IMR-90 (cell line): Measurements from ENCODE around the gene ELOVL5. TPM values are rescaled to one million over a fixed set of nuclear protein-coding genes. Genes with fewer than 3 reads are reported as not detected.

ENCODE experiments used
- ATAC-seq: fragments of 200-7000 bp; cut with Tn5 transposase; 2 replicates; pipeline ENCODE4 v1.9.1; 2020; ENCODE audit warnings: low read depth, mild to moderate bottlenecking, moderate library complexity
- BruUV-seq: library from RNA; stranded (reverse); fragments of 400-500 nt; replicated peaks from 2 replicates; lab custom pipeline; 2021; lab: Mats Ljungman, UMichigan
- CTCF ChIA-PET: fragments of 300-600 bp; formaldehyde crosslinking; extraction: SDS; loops from one replicate; lab custom pipeline; 2021; ENCODE audit warnings: antibody characterized with exemption; lab: Yijun Ruan, JAX
- POLR2A ChIA-PET: fragments of 300-600 bp; sonication (Branson Sonifier 250); formaldehyde crosslinking; loops from one replicate; lab custom pipeline; 2022; ENCODE audit warnings: antibody characterized with exemption; ENCODE audit not compliant: unreplicated experiment; lab: Charles Lee
- DNase-seq: peaks from one replicate; pipeline ENCODE4 v3.0.0; 2013
- H2AFZ ChIP-seq: replicated peaks from 2 replicates; pipeline ENCODE3; 2013; ENCODE audit warnings: low read length, mild to moderate bottlenecking; ENCODE audit not compliant: poor library complexity
- H2AK5ac ChIP-seq: 2 replicates; pipeline ENCODE4 v1.6.1; 2013; ENCODE audit warnings: low read depth, low read length, inconsistent platforms
- H2AK9ac ChIP-seq: replicated peaks from 2 replicates; pipeline ENCODE3; 2013; ENCODE audit warnings: mild to moderate bottlenecking, low read depth, low read length, moderate library complexity; ENCODE audit not compliant: poor library complexity
- H2BK120ac ChIP-seq: 2 replicates; pipeline ENCODE4 v1.6.1; 2013; ENCODE audit warnings: low read depth, low read length, inconsistent platforms
- H2BK15ac ChIP-seq: 3 replicates; pipeline ENCODE4 v1.6.1; 2013; ENCODE audit warnings: low read depth, low read length, inconsistent platforms
- H2BK20ac ChIP-seq: 2 replicates; pipeline ENCODE4 v1.6.1; 2013; ENCODE audit warnings: low read depth, mild to moderate bottlenecking, inconsistent platforms, low read length, moderate library complexity
- H2BK5ac ChIP-seq: 2 replicates; pipeline ENCODE4 v1.6.1; 2013; ENCODE audit warnings: mild to moderate bottlenecking, low read depth, low read length, inconsistent platforms; ENCODE audit not compliant: poor library complexity, severe bottlenecking
- H3K14ac ChIP-seq: replicated peaks from 2 replicates; pipeline ENCODE4 v1.6.1; 2013; ENCODE audit warnings: low read depth, low read length, inconsistent platforms
- H3K18ac ChIP-seq: 2 replicates; pipeline ENCODE4 v1.6.1; 2013; ENCODE audit warnings: low read depth, low read length, control low read depth
- H3K23ac ChIP-seq: 2 replicates; pipeline ENCODE4 v1.6.1; 2013; ENCODE audit warnings: low read depth, low read length, inconsistent platforms
- H3K27ac ChIP-seq: 2 replicates; pipeline ENCODE4 v1.5.1; 2013; ENCODE audit warnings: mild to moderate bottlenecking, control low read depth, low read length; ENCODE audit not compliant: insufficient read depth
- H3K27me3 ChIP-seq: 2 replicates; pipeline ENCODE4 v1.6.1; 2013; ENCODE audit warnings: low read length; ENCODE audit not compliant: control insufficient read depth, insufficient read depth
- H3K36me3 ChIP-seq: 2 replicates; pipeline ENCODE4 v1.6.1; 2013; ENCODE audit warnings: low read length, mixed read lengths; ENCODE audit not compliant: control insufficient read depth, insufficient read depth
- H3K4ac ChIP-seq: 2 replicates; pipeline ENCODE4 v1.6.1; 2013; ENCODE audit warnings: low read depth, low read length, inconsistent platforms
- H3K4me1 ChIP-seq: 2 replicates; pipeline ENCODE4 v1.6.1; 2013; ENCODE audit warnings: low read length, mixed read lengths; ENCODE audit not compliant: control insufficient read depth, insufficient read depth
- H3K4me2 ChIP-seq: 2 replicates; pipeline ENCODE4 v1.6.1; 2013; ENCODE audit warnings: low read depth, mild to moderate bottlenecking, control low read depth, low read length, moderate library complexity
- H3K4me3 ChIP-seq: 2 replicates; pipeline ENCODE4 v1.5.1; 2013; ENCODE audit warnings: low read depth, mild to moderate bottlenecking, control low read depth, low read length, moderate library complexity; ENCODE audit not compliant: insufficient read depth
- H3K56ac ChIP-seq: 2 replicates; pipeline ENCODE4 v1.6.1; 2013; ENCODE audit warnings: low read length, inconsistent platforms; ENCODE audit not compliant: insufficient read depth; ENCODE audit errors: extremely low read depth
- H3K79me1 ChIP-seq, 2 experiments: 2 replicates each; pipeline ENCODE4 v1.6.1; 2013; ENCODE audit warnings: low read length in 2 of 2, inconsistent platforms in 1 of 2, low read depth in 1 of 2
- H3K9ac ChIP-seq: 2 replicates; pipeline ENCODE4 v1.6.1; 2013; ENCODE audit warnings: low read depth, low read length, control low read depth
- H3K9me1 ChIP-seq: 2 replicates; pipeline ENCODE4 v1.6.1; 2013; ENCODE audit warnings: low read length, inconsistent platforms; ENCODE audit not compliant: insufficient read depth
- H3K9me3 ChIP-seq: 2 replicates; pipeline ENCODE4 v1.6.1; 2013; ENCODE audit warnings: low read length; ENCODE audit not compliant: control insufficient read depth, insufficient read depth
- H4K20me1 ChIP-seq: 2 replicates; pipeline ENCODE4 v1.6.1; 2013; ENCODE audit warnings: low read length, inconsistent platforms; ENCODE audit not compliant: insufficient read depth
- H4K5ac ChIP-seq: 2 replicates; pipeline ENCODE4 v1.6.1; 2013; ENCODE audit warnings: mild to moderate bottlenecking, low read depth, low read length, control low read depth
- H4K8ac ChIP-seq, 2 experiments: 2 replicates each; pipeline ENCODE4 v1.6.1; 2013; ENCODE audit warnings: low read depth in 2 of 2, low read length in 2 of 2, control low read depth in 1 of 2, inconsistent platforms in 1 of 2
- H4K91ac ChIP-seq: 2 replicates; pipeline ENCODE4 v1.6.1; 2013; ENCODE audit warnings: low read depth, low read length, inconsistent platforms; ENCODE audit not compliant: insufficient read depth
- BHLHE40 ChIP-seq: fragments of 150-350 bp; IDR thresholded peaks from 2 replicates; pipeline ENCODE4 v1.6.1; 2016; ENCODE audit warnings: mild to moderate bottlenecking, low read depth, low read length
- CEBPB ChIP-seq: IDR thresholded peaks from 2 replicates; pipeline ENCODE4 v1.6.1; 2012; ENCODE audit warnings: low read depth, low read length, improper control_type of control experiment
- CHD1 ChIP-seq: IDR thresholded peaks from 2 replicates; pipeline ENCODE4 v1.6.1; 2012; ENCODE audit warnings: low read depth, low read length, improper control_type of control experiment
- CTCF ChIP-seq: conservative IDR thresholded peaks from 2 replicates; pipeline ENCODE4 v1.5.1; 2012; ENCODE audit warnings: mild to moderate bottlenecking, low read depth, low read length, improper control_type of control experiment
- MAFK ChIP-seq: IDR thresholded peaks from 2 replicates; pipeline ENCODE4 v1.6.1; 2012; ENCODE audit warnings: low read depth, low read length, improper control_type of control experiment
- MXI1 ChIP-seq: IDR thresholded peaks from 2 replicates; pipeline ENCODE4 v1.6.1; 2012; ENCODE audit warnings: low read depth, mild to moderate bottlenecking, low read length, moderate library complexity, borderline replicate concordance
- NFE2L2 ChIP-seq: fragments of 150-350 bp; IDR thresholded peaks from 2 replicates; pipeline ENCODE4 v1.6.1; 2016; ENCODE audit warnings: low read depth, mild to moderate bottlenecking, low read length
- POLR2A ChIP-seq: IDR thresholded peaks from 2 replicates; pipeline ENCODE4 v1.6.1; 2012; ENCODE audit warnings: mild to moderate bottlenecking, low read depth, low read length
- RCOR1 ChIP-seq: IDR thresholded peaks from 2 replicates; pipeline ENCODE4 v1.6.1; 2012; ENCODE audit warnings: mild to moderate bottlenecking, low read length, improper control_type of control experiment; ENCODE audit not compliant: insufficient replicate concordance
- RFX5 ChIP-seq: IDR thresholded peaks from 2 replicates; pipeline ENCODE4 v1.8.0; 2012; ENCODE audit warnings: low read depth, mild to moderate bottlenecking, low read length, moderate library complexity
- SMC3 ChIP-seq: fragments of 150-350 bp; IDR thresholded peaks from 2 replicates; pipeline ENCODE4 v1.6.1; 2016; ENCODE audit warnings: low read depth, mild to moderate bottlenecking, antibody characterized with exemption, low read length, moderate library complexity
- USF2 ChIP-seq: fragments of 150-350 bp; IDR thresholded peaks from 2 replicates; pipeline ENCODE4 v1.6.1; 2017; ENCODE audit warnings: mild to moderate bottlenecking, antibody characterized with exemption, low read length, low read depth
- WGBS, 2 experiments: methylation state at CpG; one replicate each; pipeline versions ENCODE4 v1.1.5 to v1.1.7; 2013; ENCODE audit warnings: missing lambda C conversion rate in 2 of 2; ENCODE audit not compliant: insufficient read length in 1 of 2; ENCODE audit errors: extremely low coverage in 2 of 2; 5-methylcytosine and 5-hydroxymethylcytosine counted together
- dilution Hi-C: fragments of 300-500 bp; cut with HindIII; formaldehyde crosslinking; loops from one replicate; pipeline ENCODE4 v1.14.3; 2018; ENCODE audit warnings: low sequenced_read_pairs; ENCODE audit not compliant: unreplicated experiment
- in situ Hi-C: fragments of 300-500 bp; cut with MboI; formaldehyde crosslinking; loops from 3 replicates; pipeline ENCODE4 v1.14.3; 2019; ENCODE audit warnings: low sequenced_read_pairs, inconsistent platforms, mixed read lengths
- intact Hi-C: fragments of 100-400 bp; cut with micrococcal nuclease; formaldehyde crosslinking; loops from 2 replicates; pipeline ENCODE4 v1.10.0; 2022
- polyA plus RNA-seq, 3 experiments: library from polyadenylated mRNA; depleted of rRNA; stranded (reverse); fragments of >200 nt; gene quantifications; 2 replicates each; pipeline ENCODE4 v1.2.3, GENCODE V29; 2012; ENCODE audit warnings: low replicate concordance in 1 of 3
- total RNA-seq: library from RNA; depleted of rRNA; stranded (reverse); fragments of >200 nt; gene quantifications from 2 replicates; pipeline ENCODE4 v1.2.3, GENCODE V29; 2012

ELOVL5 gene
- total and polyA plus RNA-seq, 2 of the 4 experiments (the other 2 are of a cell fraction), result 32.1 to 42.3 TPM

GRCh38 chr6:53281518-53282215, 67.1 kb downstream of the ELOVL5 start:
- Histone ChIP-seq H4K8ac (no peak overlapping the region), H3K23ac (no peak overlapping the region), H3K4ac (no peak overlapping the region), H2BK120ac (no peak overlapping the region), H2BK5ac (no peak overlapping the region), H3K14ac (no peak overlapping the region), H4K5ac (no peak overlapping the region), H3K27me3 (no peaks in the 10 kb centered on the region), H3K4me2 (no peak overlapping the region), H3K36me3 (peaks cover 8% of the 10 kb centered on the region), H2BK20ac (no peak overlapping the region), H3K27ac (no peak overlapping the region), H4K20me1 (no peaks in the 10 kb centered on the region; the same call in 1 of the 2 replicates), H3K18ac (no peak overlapping the region), H3K4me1 (no peaks in the 10 kb centered on the region; the same call in 1 of the 2 replicates), H3K56ac (no peak overlapping the region), H4K91ac (no peak overlapping the region), H3K4me3 (no peak overlapping the region), H2BK15ac (no peak overlapping the region), H3K9me3 (no peaks in the 10 kb centered on the region), H2AK9ac (no peak overlapping the region), H2AK5ac (no peak overlapping the region), H3K79me1 (peaks cover 32 to 55% of the 10 kb centered on the region in 2 experiments), H3K9ac (no peak overlapping the region), H2AFZ (no peak overlapping the region), H3K9me1 (0 out of 2 replicates have a peak, but pooled peaks cover 5% of the 10 kb centered on the region)
- intact Hi-C loops (loop anchor here (10.0 kb wide), 1 partner anchor 153 kb away; no protein-coding TSS in a partner anchor), dilution Hi-C loops (no loop called here), in situ Hi-C loops (no loop called here)
- BruUV-seq, result no TSS peak
- DNase-seq (no peak), ATAC-seq (no peak)
- POLR2A ChIA-PET, result no interaction called here
- WGBS, 2 experiments, result no CpG with 5 or more reads among the region's 3 CpGs
- CTCF ChIA-PET, result no interaction called here
- TF ChIP-seq MXI1 (no peak), BHLHE40 (no peak), RFX5 (no peak), POLR2A (no peak), MAFK (no peak), NFE2L2 (no peak), CEBPB (no peak), CHD1 (no peak), CTCF (no peak), USF2 (no peak), SMC3 (no peak), RCOR1 (no peak)
